IMR-90 (cell line): ENCODE data around the gene RAI1. TPM values are rescaled to one million over a fixed set of nuclear protein-coding genes. Genes with fewer than 3 reads are reported as not detected.

Source experiments
- ATAC-seq: fragments of 200-7000 bp; cut with Tn5 transposase; 2 replicates; pipeline ENCODE4 v1.9.1; 2020; ENCODE audit warnings: low read depth, mild to moderate bottlenecking, moderate library complexity
- BruUV-seq: library from RNA; stranded (reverse); fragments of 400-500 nt; replicated peaks from 2 replicates; lab custom pipeline; 2021; lab: Mats Ljungman, UMichigan
- CTCF ChIA-PET: fragments of 300-600 bp; formaldehyde crosslinking; extraction: SDS; loops from one replicate; lab custom pipeline; 2021; ENCODE audit warnings: antibody characterized with exemption; lab: Yijun Ruan, JAX
- POLR2A ChIA-PET: fragments of 300-600 bp; sonication (Branson Sonifier 250); formaldehyde crosslinking; loops from one replicate; lab custom pipeline; 2022; ENCODE audit warnings: antibody characterized with exemption; ENCODE audit not compliant: unreplicated experiment; lab: Charles Lee
- DNase-seq: peaks from one replicate; pipeline ENCODE4 v3.0.0; 2013
- H2AFZ ChIP-seq: replicated peaks from 2 replicates; pipeline ENCODE3; 2013; ENCODE audit warnings: low read length, mild to moderate bottlenecking; ENCODE audit not compliant: poor library complexity
- H2AK5ac ChIP-seq: 2 replicates; pipeline ENCODE4 v1.6.1; 2013; ENCODE audit warnings: low read depth, low read length, inconsistent platforms
- H2AK9ac ChIP-seq: replicated peaks from 2 replicates; pipeline ENCODE3; 2013; ENCODE audit warnings: mild to moderate bottlenecking, low read depth, low read length, moderate library complexity; ENCODE audit not compliant: poor library complexity
- H2BK120ac ChIP-seq: 2 replicates; pipeline ENCODE4 v1.6.1; 2013; ENCODE audit warnings: low read depth, low read length, inconsistent platforms
- H2BK15ac ChIP-seq: 3 replicates; pipeline ENCODE4 v1.6.1; 2013; ENCODE audit warnings: low read depth, low read length, inconsistent platforms
- H2BK20ac ChIP-seq: 2 replicates; pipeline ENCODE4 v1.6.1; 2013; ENCODE audit warnings: low read depth, mild to moderate bottlenecking, inconsistent platforms, low read length, moderate library complexity
- H2BK5ac ChIP-seq: 2 replicates; pipeline ENCODE4 v1.6.1; 2013; ENCODE audit warnings: mild to moderate bottlenecking, low read depth, low read length, inconsistent platforms; ENCODE audit not compliant: poor library complexity, severe bottlenecking
- H3K14ac ChIP-seq: replicated peaks from 2 replicates; pipeline ENCODE4 v1.6.1; 2013; ENCODE audit warnings: low read depth, low read length, inconsistent platforms
- H3K18ac ChIP-seq: 2 replicates; pipeline ENCODE4 v1.6.1; 2013; ENCODE audit warnings: low read depth, low read length, control low read depth
- H3K23ac ChIP-seq: 2 replicates; pipeline ENCODE4 v1.6.1; 2013; ENCODE audit warnings: low read depth, low read length, inconsistent platforms
- H3K27ac ChIP-seq: 2 replicates; pipeline ENCODE4 v1.5.1; 2013; ENCODE audit warnings: mild to moderate bottlenecking, control low read depth, low read length; ENCODE audit not compliant: insufficient read depth
- H3K27me3 ChIP-seq: 2 replicates; pipeline ENCODE4 v1.6.1; 2013; ENCODE audit warnings: low read length; ENCODE audit not compliant: control insufficient read depth, insufficient read depth
- H3K36me3 ChIP-seq: 2 replicates; pipeline ENCODE4 v1.6.1; 2013; ENCODE audit warnings: low read length, mixed read lengths; ENCODE audit not compliant: control insufficient read depth, insufficient read depth
- H3K4ac ChIP-seq: 2 replicates; pipeline ENCODE4 v1.6.1; 2013; ENCODE audit warnings: low read depth, low read length, inconsistent platforms
- H3K4me1 ChIP-seq: 2 replicates; pipeline ENCODE4 v1.6.1; 2013; ENCODE audit warnings: low read length, mixed read lengths; ENCODE audit not compliant: control insufficient read depth, insufficient read depth
- H3K4me2 ChIP-seq: 2 replicates; pipeline ENCODE4 v1.6.1; 2013; ENCODE audit warnings: low read depth, mild to moderate bottlenecking, control low read depth, low read length, moderate library complexity
- H3K4me3 ChIP-seq: 2 replicates; pipeline ENCODE4 v1.5.1; 2013; ENCODE audit warnings: low read depth, mild to moderate bottlenecking, control low read depth, low read length, moderate library complexity; ENCODE audit not compliant: insufficient read depth
- H3K56ac ChIP-seq: 2 replicates; pipeline ENCODE4 v1.6.1; 2013; ENCODE audit warnings: low read length, inconsistent platforms; ENCODE audit not compliant: insufficient read depth; ENCODE audit errors: extremely low read depth
- H3K79me1 ChIP-seq, 2 experiments: 2 replicates each; pipeline ENCODE4 v1.6.1; 2013; ENCODE audit warnings: low read length in 2 of 2, inconsistent platforms in 1 of 2, low read depth in 1 of 2
- H3K9ac ChIP-seq: 2 replicates; pipeline ENCODE4 v1.6.1; 2013; ENCODE audit warnings: low read depth, low read length, control low read depth
- H3K9me1 ChIP-seq: 2 replicates; pipeline ENCODE4 v1.6.1; 2013; ENCODE audit warnings: low read length, inconsistent platforms; ENCODE audit not compliant: insufficient read depth
- H3K9me3 ChIP-seq: 2 replicates; pipeline ENCODE4 v1.6.1; 2013; ENCODE audit warnings: low read length; ENCODE audit not compliant: control insufficient read depth, insufficient read depth
- H4K20me1 ChIP-seq: 2 replicates; pipeline ENCODE4 v1.6.1; 2013; ENCODE audit warnings: low read length, inconsistent platforms; ENCODE audit not compliant: insufficient read depth
- H4K5ac ChIP-seq: 2 replicates; pipeline ENCODE4 v1.6.1; 2013; ENCODE audit warnings: mild to moderate bottlenecking, low read depth, low read length, control low read depth
- H4K8ac ChIP-seq, 2 experiments: 2 replicates each; pipeline ENCODE4 v1.6.1; 2013; ENCODE audit warnings: low read depth in 2 of 2, low read length in 2 of 2, control low read depth in 1 of 2, inconsistent platforms in 1 of 2
- H4K91ac ChIP-seq: 2 replicates; pipeline ENCODE4 v1.6.1; 2013; ENCODE audit warnings: low read depth, low read length, inconsistent platforms; ENCODE audit not compliant: insufficient read depth
- CHD1 ChIP-seq: IDR thresholded peaks from 2 replicates; pipeline ENCODE4 v1.6.1; 2012; ENCODE audit warnings: low read depth, low read length, improper control_type of control experiment
- FOS ChIP-seq: fragments of 150-350 bp; IDR thresholded peaks from 2 replicates; pipeline ENCODE4 v1.6.1; 2016; ENCODE audit warnings: low read depth, low read length
- MAFK ChIP-seq: IDR thresholded peaks from 2 replicates; pipeline ENCODE4 v1.6.1; 2012; ENCODE audit warnings: low read depth, low read length, improper control_type of control experiment
- MAZ ChIP-seq: IDR thresholded peaks from 2 replicates; pipeline ENCODE4 v1.6.1; 2012; ENCODE audit warnings: low read depth, mild to moderate bottlenecking, low read length, improper control_type of control experiment, moderate library complexity, borderline replicate concordance
- MXI1 ChIP-seq: IDR thresholded peaks from 2 replicates; pipeline ENCODE4 v1.6.1; 2012; ENCODE audit warnings: low read depth, mild to moderate bottlenecking, low read length, moderate library complexity, borderline replicate concordance
- NFE2L2 ChIP-seq: fragments of 150-350 bp; IDR thresholded peaks from 2 replicates; pipeline ENCODE4 v1.6.1; 2016; ENCODE audit warnings: low read depth, mild to moderate bottlenecking, low read length
- POLR2A ChIP-seq: IDR thresholded peaks from 2 replicates; pipeline ENCODE4 v1.6.1; 2012; ENCODE audit warnings: mild to moderate bottlenecking, low read depth, low read length
- RAD21 ChIP-seq: IDR thresholded peaks from 2 replicates; pipeline ENCODE4 v1.6.1; 2012; ENCODE audit warnings: low read length, improper control_type of control experiment
- RCOR1 ChIP-seq: IDR thresholded peaks from 2 replicates; pipeline ENCODE4 v1.6.1; 2012; ENCODE audit warnings: mild to moderate bottlenecking, low read length, improper control_type of control experiment; ENCODE audit not compliant: insufficient replicate concordance
- RFX5 ChIP-seq: IDR thresholded peaks from 2 replicates; pipeline ENCODE4 v1.8.0; 2012; ENCODE audit warnings: low read depth, mild to moderate bottlenecking, low read length, moderate library complexity
- SMC3 ChIP-seq: fragments of 150-350 bp; IDR thresholded peaks from 2 replicates; pipeline ENCODE4 v1.6.1; 2016; ENCODE audit warnings: low read depth, mild to moderate bottlenecking, antibody characterized with exemption, low read length, moderate library complexity
- WGBS, 2 experiments: methylation state at CpG; one replicate each; pipeline versions ENCODE4 v1.1.5 to v1.1.7; 2013; ENCODE audit warnings: missing lambda C conversion rate in 2 of 2; ENCODE audit not compliant: insufficient read length in 1 of 2; ENCODE audit errors: extremely low coverage in 2 of 2; 5-methylcytosine and 5-hydroxymethylcytosine counted together
- dilution Hi-C: fragments of 300-500 bp; cut with HindIII; formaldehyde crosslinking; loops from one replicate; pipeline ENCODE4 v1.14.3; 2018; ENCODE audit warnings: low sequenced_read_pairs; ENCODE audit not compliant: unreplicated experiment
- in situ Hi-C: fragments of 300-500 bp; cut with MboI; formaldehyde crosslinking; loops from 3 replicates; pipeline ENCODE4 v1.14.3; 2019; ENCODE audit warnings: low sequenced_read_pairs, inconsistent platforms, mixed read lengths
- intact Hi-C: fragments of 100-400 bp; cut with micrococcal nuclease; formaldehyde crosslinking; loops from 2 replicates; pipeline ENCODE4 v1.10.0; 2022
- polyA plus RNA-seq, 3 experiments: library from polyadenylated mRNA; depleted of rRNA; stranded (reverse); fragments of >200 nt; gene quantifications; 2 replicates each; pipeline ENCODE4 v1.2.3, GENCODE V29; 2012; ENCODE audit warnings: low replicate concordance in 1 of 3
- total RNA-seq: library from RNA; depleted of rRNA; stranded (reverse); fragments of >200 nt; gene quantifications from 2 replicates; pipeline ENCODE4 v1.2.3, GENCODE V29; 2012
- TF ChIP-seq, protein P1 (sequence below): conservative IDR thresholded peaks from 2 replicates; pipeline ENCODE4 v1.5.1; 2012; ENCODE audit warnings: mild to moderate bottlenecking, low read depth, low read length, improper control_type of control experiment
- TF ChIP-seq, protein P2 (sequence below): fragments of 150-350 bp; IDR thresholded peaks from 2 replicates; pipeline ENCODE4 v1.6.1; 2016; ENCODE audit warnings: low read depth, mild to moderate bottlenecking, low read length, moderate library complexity, borderline replicate concordance
- TF ChIP-seq, protein P3 (sequence below): fragments of 150-350 bp; IDR thresholded peaks from 2 replicates; pipeline ENCODE4 v1.6.1; 2017; ENCODE audit warnings: mild to moderate bottlenecking, antibody characterized with exemption, low read length, low read depth

RAI1 gene
- total and polyA plus RNA-seq, 2 of the 4 experiments (the other 2 are of a cell fraction) = 1.8 to 10.5 TPM

DNA sequence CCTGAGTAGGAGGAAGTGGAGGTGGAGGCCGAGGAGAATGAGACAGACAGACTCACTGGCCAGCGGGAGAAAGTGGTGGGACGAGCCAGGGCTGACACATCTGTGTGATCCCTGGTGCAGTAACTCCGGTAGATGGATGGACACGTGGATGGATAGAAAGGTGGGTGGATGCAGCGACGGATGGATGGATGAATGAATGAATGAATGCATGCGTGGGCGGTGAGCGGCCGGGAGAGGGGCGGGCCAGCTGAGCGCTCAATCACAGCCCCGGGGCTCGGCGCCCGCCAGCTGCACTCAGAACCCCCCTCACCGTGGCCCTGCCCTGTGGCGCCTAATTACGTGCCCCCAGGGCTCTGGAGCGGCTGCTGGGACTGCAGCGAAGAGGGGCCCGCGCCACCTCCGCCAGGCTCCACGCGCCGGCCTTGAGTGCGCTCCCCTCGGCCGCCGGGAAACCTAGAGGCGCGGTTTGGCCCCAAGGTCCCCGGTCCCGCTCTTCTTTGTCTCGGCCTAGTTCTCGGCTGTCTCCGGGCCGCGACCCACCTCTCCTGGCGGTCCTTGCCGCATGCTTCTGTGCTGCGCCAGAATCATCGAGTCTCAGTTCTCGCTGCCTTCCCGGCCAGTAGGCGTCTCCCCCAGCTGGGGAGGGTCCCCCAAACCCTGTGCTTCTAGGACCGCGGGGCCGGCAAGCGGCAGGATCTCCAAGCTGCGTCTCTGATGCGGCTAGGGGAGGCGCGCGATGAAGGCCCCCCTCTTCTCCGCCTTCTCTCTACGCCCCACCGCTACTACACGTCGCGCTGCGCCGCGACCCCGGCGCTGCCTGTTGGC is 41.0 kb downstream of the RAI1 start:
- Histone ChIP-seq H4K5ac (no peak overlapping the region; the same call in 1 of the 2 replicates), H3K4ac (peak overlapping the region; percentile 77; the same call in 1 of the 2 replicates), H4K20me1 (peaks cover 98% of the 10 kb centered on the region), H2AFZ (peak overlapping the region; percentile 29), H3K4me3 (no peak overlapping the region), H2AK9ac (peak overlapping the region; percentile 95), H3K36me3 (peaks cover 6% of the 10 kb centered on the region; the same call in 1 of the 2 replicates), H2BK5ac (no peak overlapping the region), H2BK15ac (no peak overlapping the region), H3K4me2 (no peak overlapping the region; the same call in 1 of the 2 replicates), H3K27ac (peak overlapping the region; percentile 78; the same call in 1 of the 2 replicates), H3K56ac (no peak overlapping the region), H3K4me1 (peaks cover 40% of the 10 kb centered on the region), H4K8ac (peak overlapping the region in 1 of 2 experiments; percentile 11; a peak in 1 of 4 replicates), H3K9me1 (peaks cover 42% of the 10 kb centered on the region), H3K9ac (no peak overlapping the region), H3K23ac (peak overlapping the region; percentile 40; the same call in 1 of the 2 replicates), H3K9me3 (no peaks in the 10 kb centered on the region), H3K18ac (no peak overlapping the region), H2BK20ac (no peak overlapping the region), H2AK5ac (peak overlapping the region; percentile 66), H3K79me1 (peaks cover 45 to 89% of the 10 kb centered on the region in 2 experiments), H4K91ac (no peak overlapping the region), H2BK120ac (no peak overlapping the region), H3K14ac (no peak overlapping the region), H3K27me3 (no peaks in the 10 kb centered on the region)
- BruUV-seq = no TSS peak
- intact Hi-C loops (loop anchor here (5.0 kb wide), 1 partner anchor 40 kb away; the partner anchor contains the start of gene RAI1), dilution Hi-C loops (no loop called here), in situ Hi-C loops (no loop called here)
- WGBS, 2 experiments = 32% methylated on average over 22 of the region's 68 CpGs; no CpG with 5 or more reads in 1 of the 2 experiments
- ChIA-PET POLR2A (no interaction called here), CTCF (no interaction called here)
- ATAC-seq (no peak), DNase-seq (peak; percentile 58)
- TF ChIP-seq NFE2L2 = no peak
- TF ChIP-seq CHD1 = no peak
- TF ChIP-seq, protein P1, sequence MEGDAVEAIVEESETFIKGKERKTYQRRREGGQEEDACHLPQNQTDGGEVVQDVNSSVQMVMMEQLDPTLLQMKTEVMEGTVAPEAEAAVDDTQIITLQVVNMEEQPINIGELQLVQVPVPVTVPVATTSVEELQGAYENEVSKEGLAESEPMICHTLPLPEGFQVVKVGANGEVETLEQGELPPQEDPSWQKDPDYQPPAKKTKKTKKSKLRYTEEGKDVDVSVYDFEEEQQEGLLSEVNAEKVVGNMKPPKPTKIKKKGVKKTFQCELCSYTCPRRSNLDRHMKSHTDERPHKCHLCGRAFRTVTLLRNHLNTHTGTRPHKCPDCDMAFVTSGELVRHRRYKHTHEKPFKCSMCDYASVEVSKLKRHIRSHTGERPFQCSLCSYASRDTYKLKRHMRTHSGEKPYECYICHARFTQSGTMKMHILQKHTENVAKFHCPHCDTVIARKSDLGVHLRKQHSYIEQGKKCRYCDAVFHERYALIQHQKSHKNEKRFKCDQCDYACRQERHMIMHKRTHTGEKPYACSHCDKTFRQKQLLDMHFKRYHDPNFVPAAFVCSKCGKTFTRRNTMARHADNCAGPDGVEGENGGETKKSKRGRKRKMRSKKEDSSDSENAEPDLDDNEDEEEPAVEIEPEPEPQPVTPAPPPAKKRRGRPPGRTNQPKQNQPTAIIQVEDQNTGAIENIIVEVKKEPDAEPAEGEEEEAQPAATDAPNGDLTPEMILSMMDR = no peak
- TF ChIP-seq, protein P2, sequence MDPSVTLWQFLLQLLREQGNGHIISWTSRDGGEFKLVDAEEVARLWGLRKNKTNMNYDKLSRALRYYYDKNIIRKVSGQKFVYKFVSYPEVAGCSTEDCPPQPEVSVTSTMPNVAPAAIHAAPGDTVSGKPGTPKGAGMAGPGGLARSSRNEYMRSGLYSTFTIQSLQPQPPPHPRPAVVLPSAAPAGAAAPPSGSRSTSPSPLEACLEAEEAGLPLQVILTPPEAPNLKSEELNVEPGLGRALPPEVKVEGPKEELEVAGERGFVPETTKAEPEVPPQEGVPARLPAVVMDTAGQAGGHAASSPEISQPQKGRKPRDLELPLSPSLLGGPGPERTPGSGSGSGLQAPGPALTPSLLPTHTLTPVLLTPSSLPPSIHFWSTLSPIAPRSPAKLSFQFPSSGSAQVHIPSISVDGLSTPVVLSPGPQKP = no peak
- no peak for TF ChIP-seq RFX5
- TF ChIP-seq RCOR1 = no peak
- TF ChIP-seq MAZ = no peak
- TF ChIP-seq, protein P3, sequence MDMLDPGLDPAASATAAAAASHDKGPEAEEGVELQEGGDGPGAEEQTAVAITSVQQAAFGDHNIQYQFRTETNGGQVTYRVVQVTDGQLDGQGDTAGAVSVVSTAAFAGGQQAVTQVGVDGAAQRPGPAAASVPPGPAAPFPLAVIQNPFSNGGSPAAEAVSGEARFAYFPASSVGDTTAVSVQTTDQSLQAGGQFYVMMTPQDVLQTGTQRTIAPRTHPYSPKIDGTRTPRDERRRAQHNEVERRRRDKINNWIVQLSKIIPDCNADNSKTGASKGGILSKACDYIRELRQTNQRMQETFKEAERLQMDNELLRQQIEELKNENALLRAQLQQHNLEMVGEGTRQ = no peak
- no peak for TF ChIP-seq POLR2A
- no peak for TF ChIP-seq FOS
- TF ChIP-seq MAFK = no peak
- TF ChIP-seq RAD21 = no peak
- no peak for TF ChIP-seq SMC3
- TF ChIP-seq MXI1 = no peak
